NCI-H460 (cell line): Measurements from ENCODE around the gene PAPPA. TPM values are rescaled to one million over a fixed set of nuclear protein-coding genes. Genes with fewer than 3 reads are reported as not detected.
A peak's percentile ranks its signal among the peaks of the same experiment; 100 is the strongest.

Experiments
- DNase-seq: peaks from one replicate; pipeline ENCODE4 v3.0.0-alpha.2; 2016; ENCODE audit warnings: low read depth; ENCODE audit errors: extremely low read depth
- polyA plus RNA-seq: library from polyadenylated mRNA; depleted of rRNA; stranded (reverse); fragments of >200 nt; gene quantifications from 2 replicates; pipeline ENCODE4 v1.2.3, GENCODE V29; 2014; cell fraction: nucleus; rRNA removed
- total RNA-seq: library from RNA; depleted of rRNA; stranded (reverse); fragments of >200 nt; shearing (Covaris generic); gene quantifications from 2 replicates; pipeline ENCODE4 v1.2.3, GENCODE V29; 2014; rRNA removed

Gene PAPPA, protein sequence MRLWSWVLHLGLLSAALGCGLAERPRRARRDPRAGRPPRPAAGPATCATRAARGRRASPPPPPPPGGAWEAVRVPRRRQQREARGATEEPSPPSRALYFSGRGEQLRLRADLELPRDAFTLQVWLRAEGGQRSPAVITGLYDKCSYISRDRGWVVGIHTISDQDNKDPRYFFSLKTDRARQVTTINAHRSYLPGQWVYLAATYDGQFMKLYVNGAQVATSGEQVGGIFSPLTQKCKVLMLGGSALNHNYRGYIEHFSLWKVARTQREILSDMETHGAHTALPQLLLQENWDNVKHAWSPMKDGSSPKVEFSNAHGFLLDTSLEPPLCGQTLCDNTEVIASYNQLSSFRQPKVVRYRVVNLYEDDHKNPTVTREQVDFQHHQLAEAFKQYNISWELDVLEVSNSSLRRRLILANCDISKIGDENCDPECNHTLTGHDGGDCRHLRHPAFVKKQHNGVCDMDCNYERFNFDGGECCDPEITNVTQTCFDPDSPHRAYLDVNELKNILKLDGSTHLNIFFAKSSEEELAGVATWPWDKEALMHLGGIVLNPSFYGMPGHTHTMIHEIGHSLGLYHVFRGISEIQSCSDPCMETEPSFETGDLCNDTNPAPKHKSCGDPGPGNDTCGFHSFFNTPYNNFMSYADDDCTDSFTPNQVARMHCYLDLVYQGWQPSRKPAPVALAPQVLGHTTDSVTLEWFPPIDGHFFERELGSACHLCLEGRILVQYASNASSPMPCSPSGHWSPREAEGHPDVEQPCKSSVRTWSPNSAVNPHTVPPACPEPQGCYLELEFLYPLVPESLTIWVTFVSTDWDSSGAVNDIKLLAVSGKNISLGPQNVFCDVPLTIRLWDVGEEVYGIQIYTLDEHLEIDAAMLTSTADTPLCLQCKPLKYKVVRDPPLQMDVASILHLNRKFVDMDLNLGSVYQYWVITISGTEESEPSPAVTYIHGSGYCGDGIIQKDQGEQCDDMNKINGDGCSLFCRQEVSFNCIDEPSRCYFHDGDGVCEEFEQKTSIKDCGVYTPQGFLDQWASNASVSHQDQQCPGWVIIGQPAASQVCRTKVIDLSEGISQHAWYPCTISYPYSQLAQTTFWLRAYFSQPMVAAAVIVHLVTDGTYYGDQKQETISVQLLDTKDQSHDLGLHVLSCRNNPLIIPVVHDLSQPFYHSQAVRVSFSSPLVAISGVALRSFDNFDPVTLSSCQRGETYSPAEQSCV (N-terminal part only)
- total RNA-seq: 43.0 and 43.5 TPM in 2 replicates
- polyA plus RNA-seq: 6.7 and 8.7 TPM in 2 replicates

GRCh38 chr9:116153765-116154333 lies at the start of gene PAPPA:
Gene PAPPA, plus strand, starts transcription at chr9:116153791. Its CDS starts 382 bp downstream, at chr9:116154173.
- no peak for DNase-seq

DNA sequence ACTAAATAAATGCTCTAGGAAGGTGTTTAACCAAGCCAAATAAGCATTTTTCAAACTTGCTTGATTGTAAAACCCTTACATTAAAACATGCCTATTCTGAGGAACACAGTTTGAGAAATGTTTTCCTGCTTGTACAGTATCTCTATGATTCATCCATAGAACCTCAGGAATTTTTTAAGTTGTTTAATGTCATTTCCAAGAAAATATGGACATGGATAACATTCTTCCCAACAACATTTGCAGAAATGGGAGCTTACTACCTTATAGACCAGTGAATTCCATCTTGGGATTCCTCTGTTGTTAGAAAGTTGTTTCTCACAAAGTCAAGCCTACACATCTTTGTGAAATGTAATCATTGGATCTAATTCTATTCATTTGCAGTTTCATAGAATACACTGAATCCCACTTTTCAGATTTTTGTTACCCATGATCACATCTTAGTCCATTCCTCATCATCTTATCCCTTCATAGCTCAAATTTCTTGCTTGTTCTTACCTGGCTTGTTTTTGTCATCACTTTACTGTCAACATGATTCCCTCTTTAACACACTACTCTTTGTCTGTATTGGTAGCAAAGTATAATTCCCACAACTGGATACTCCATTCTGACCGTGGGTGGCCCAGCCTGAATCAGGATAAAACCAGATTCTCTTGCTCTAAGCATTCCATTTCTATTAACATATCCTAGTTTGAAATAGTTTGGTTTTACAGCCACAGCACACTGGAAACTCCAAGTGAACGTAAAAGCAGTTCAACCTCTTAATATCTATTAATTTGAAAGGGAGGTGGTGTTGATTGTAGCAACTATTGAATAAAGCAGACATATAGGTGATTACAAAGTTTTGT lies 49.4 kb upstream of the PAPPA start:
- DNase-seq: no peak

DNA sequence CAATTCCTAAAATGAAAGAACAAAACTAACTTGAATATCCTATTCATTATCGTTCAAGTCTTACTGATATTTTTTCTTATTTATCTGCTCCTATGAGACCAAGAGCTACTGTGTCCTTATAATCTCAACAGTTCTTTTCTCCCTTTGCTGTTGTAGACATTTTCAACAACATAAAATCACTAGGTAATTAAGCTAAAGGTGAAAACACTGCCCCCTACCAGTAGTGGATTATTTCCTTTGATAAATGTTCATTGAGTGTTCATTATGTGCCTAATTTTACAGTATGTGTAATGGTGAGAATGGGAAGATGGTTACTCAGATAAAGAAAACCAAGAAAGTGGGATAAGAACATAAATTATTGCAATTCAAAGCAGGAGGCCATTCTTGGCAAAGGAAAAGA lies 41.4 kb upstream of the PAPPA start:
- DNase-seq: peak; percentile 17

GRCh38 chr9:116115761-116116353 lies 37.7 kb upstream of the PAPPA start:
- DNase-seq: no peak

DNA sequence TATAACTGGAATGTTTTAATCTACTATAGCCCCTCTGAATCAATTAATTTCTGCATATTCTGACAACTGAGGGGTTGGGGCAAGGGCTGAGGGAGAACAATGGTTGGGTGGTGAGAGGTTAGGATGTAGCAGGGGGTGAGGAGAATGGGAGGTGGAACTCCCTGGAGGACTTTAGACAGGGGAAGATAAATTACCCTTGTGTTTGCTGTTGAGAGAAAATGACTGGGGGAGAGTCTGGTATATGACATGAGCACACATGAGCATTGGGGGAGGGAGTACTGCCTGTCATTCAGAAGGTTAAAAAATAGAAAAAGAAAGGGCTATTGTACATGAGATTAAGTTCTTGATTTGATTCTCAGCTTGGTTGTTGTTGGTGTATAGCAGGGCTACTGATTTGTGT lies 37.2 kb upstream of the PAPPA start:
- DNase-seq: no peak

- no peak for DNase-seq
These were observed 30.4 kb upstream of the PAPPA start for GRCh38 chr9:116123171-116123570.

DNA sequence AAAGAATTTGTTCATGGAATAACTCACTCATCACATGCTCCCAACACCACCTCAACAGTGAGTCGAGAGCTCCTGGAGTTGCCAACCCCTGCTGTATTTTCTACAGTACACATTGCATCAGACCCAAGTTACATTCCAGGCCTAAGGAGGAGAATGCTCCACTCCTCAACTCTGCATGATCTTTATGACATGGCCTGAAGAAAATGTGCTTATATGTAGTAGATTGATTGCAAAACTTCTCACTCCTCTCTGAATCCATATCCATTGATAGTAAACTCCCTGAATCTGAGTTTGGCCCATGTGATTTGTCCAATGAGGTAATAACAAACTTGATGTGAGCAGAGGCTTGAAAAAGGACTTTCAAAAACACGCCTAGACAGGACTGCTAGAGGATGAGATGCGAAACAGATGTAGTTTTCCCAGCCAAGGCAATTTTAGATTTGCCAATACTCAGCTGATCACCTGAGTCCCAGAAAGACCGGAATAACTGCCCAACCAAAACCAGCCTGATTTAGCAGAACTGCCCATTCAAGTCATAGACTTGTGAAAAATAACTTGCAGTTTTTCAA lies 29.0 kb upstream of the PAPPA start:
- no peak for DNase-seq

DNA sequence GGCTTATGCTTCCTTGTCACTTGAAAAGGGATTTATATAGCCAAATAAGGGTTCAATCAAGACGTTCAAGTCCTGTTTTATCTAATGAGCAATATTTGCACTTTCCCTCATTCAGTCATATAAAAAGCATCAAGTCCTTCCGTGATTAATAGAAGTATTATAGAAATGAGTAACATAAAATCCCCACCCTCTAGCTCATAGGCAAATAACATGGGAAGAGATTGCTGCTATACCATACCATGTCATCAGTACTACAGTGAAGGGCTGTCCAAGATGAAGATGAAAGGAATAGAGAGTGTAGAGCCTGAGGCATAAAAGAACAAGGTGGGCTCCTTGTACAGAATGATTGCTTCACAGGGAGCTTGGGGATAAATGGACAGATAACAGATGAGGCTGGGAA lies 20.4 kb upstream of the PAPPA start:
- DNase-seq: no peak

DNA sequence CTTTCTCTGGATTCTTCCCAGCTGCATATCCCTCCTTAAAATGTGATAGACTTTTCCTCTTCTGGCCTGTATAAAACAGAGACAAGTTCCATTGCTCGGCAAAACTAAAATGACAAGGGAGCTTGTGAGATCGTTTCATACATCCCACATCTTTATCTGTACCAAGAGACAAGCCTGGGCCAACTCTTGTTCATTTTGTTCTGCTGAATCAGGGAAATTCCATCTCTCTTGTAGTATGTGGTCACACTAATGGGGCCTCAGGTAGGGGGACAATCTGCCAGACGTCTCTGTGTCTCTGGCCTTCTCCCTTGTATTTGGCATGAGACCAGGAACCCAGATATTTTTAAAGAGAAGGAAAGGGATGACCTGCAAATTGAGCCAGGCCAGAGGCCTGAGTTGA lies 18.6 kb upstream of the PAPPA start:
- DNase-seq: no peak

GRCh38 chr9:116137010-116137409 lies 16.6 kb upstream of the PAPPA start:
- no peak for DNase-seq

DNA sequence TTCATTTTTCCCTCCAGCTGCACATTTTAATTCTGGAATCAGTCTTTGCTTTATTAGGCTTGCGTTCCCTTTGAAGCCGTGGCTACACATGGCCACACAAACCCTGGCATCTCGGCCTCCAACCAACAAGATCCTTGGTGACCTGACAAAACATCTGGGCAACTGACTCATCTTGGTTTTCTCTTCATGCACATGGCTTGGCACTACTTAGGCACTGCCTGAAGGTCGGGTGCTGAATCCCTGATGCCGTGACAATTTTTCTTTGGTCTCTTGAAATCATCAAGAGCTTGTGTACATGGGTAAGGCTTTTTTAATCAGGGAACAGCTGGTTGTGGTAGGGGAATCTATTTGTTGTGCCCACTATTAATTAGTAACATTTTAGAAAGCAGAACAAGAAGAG lies 16.0 kb upstream of the PAPPA start:
- no peak for DNase-seq

DNA sequence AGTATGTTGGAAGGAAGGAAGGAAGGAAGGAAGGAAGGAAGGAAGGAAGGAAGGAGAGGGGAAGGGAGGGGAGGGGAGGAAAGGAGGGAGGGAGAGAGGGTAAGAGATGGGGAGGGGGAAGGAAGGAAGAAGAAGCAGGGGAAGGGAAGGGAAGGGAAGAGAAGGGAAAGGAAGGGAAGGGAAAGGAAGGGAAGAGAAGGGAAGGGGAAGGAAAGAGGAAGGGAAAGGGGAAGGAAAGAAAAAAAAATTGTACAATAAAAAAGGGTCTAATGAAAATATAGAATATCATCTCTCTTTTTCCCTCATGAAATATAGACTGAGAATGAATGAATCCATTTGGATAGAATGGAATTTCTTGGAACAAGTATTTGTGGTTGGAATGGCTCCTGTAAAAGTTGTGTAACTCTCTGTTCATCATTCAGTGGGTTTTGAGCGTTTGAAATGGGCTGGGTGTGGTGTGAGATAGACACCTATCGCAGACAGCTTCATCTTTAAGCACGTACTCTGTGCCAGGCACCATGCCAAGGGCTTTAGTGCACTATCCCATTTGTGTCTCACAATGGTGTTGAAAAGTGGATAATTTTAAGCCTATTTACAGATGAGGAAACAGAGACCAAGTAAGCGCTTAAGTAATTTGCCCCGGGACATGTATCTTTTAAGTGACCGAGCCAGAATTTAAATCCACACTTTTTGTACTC lies 11.6 kb upstream of the PAPPA start:
- DNase-seq: no peak

- no peak for DNase-seq
These were observed 10.7 kb upstream of the PAPPA start for GRCh38 chr9:116142706-116143492.

GRCh38 chr9:116144038-116144437 lies 9.6 kb upstream of the PAPPA start:
- DNase-seq: no peak

- no peak for DNase-seq
These were observed 9.0 kb upstream of the PAPPA start for GRCh38 chr9:116144555-116144954.

DNA sequence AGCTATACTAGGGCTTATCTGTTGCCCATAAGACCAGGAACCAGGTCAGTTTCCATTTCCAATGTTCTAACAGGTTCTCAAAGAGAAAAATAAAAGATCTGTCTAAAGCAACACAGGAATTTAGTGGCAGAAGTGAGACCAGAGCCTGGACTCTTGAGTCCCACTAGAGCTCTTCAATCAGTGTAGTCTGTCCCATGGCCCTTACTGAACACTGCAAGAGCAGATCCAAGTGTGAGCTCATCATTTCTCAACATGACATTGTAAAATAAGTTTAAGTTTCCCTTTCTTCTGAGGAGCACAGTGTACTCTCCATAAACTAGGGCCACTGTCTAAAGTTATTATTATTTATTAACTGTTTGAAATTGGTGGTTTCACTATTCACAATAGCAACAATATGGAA lies 8.6 kb upstream of the PAPPA start:
- DNase-seq: no peak

GRCh38 chr9:116147821-116148220 lies 5.8 kb upstream of the PAPPA start:
- DNase-seq: no peak

GRCh38 chr9:116149844-116150243 lies 3.7 kb upstream of the PAPPA start:
- DNase-seq: peak; percentile 50
